HS-5 (cell line): ENCODE measurements around the gene TMEM255B.

Experiments used
- DNase-seq: peaks from one replicate; pipeline ENCODE4 v3.0.0-alpha.2; 2012; ENCODE audit warnings: low read depth

The TMEM255B gene

GRCh38 chr13:113861433-113862030 is 102.5 kb downstream of the TMEM255B start:
- no peak for DNase-seq

- DNase-seq: no peak
These were observed 103.3 kb downstream of the TMEM255B start for GRCh38 chr13:113862191-113862930.

- DNase-seq: no peak
These were observed 104.0 kb downstream of the TMEM255B start for GRCh38 chr13:113862931-113863523.

GRCh38 chr13:113863524-113864272 is 104.7 kb downstream of the TMEM255B start, which contains the start of gene GAS6:
Gene GAS6 (minus strand): TSS chr13:113864076. CDS start chr13:113863920, 156 bp downstream.
- no peak for DNase-seq

GRCh38 chr13:113864273-113864890 is 105.4 kb downstream of the TMEM255B start:
- no peak for DNase-seq

- DNase-seq: no peak
These were observed 106.4 kb downstream of the TMEM255B start for GRCh38 chr13:113865427-113865826.
